ENCODE data around the gene TUBGCP4.

DNA sequence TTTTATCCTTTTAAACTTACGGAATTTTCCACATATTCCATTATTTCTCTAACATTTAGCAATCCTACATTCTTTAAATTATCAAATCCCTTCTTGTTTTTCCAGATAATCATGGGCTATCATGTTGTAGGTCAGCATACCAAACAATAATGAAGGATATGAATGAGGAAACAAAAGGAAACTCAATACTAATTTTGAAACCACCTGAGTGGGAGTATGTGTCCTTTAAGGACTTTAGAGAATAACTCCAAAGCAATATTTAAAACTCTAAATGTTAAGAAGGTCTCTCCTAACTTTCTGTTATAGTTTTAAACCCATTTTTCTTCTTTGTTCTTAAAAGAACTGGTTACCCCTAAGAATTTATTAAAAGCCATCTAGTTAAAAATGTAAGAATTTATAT is 79.1 kb downstream of the TUBGCP4 start:
- TF ChIP-seq, protein P1, sequence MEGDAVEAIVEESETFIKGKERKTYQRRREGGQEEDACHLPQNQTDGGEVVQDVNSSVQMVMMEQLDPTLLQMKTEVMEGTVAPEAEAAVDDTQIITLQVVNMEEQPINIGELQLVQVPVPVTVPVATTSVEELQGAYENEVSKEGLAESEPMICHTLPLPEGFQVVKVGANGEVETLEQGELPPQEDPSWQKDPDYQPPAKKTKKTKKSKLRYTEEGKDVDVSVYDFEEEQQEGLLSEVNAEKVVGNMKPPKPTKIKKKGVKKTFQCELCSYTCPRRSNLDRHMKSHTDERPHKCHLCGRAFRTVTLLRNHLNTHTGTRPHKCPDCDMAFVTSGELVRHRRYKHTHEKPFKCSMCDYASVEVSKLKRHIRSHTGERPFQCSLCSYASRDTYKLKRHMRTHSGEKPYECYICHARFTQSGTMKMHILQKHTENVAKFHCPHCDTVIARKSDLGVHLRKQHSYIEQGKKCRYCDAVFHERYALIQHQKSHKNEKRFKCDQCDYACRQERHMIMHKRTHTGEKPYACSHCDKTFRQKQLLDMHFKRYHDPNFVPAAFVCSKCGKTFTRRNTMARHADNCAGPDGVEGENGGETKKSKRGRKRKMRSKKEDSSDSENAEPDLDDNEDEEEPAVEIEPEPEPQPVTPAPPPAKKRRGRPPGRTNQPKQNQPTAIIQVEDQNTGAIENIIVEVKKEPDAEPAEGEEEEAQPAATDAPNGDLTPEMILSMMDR (IDR thresholded peaks at IDR 0.05), result no peak
- no peak for TF ChIP-seq POLR2A (IDR thresholded peaks at IDR 0.05)

Measured in thyroid gland (tissue), 4 donors.